GM23338 (cell line): Measurements from ENCODE around the gene SLC23A1.

Experiments
- EZH2 ChIP-seq: fragments of 200-600 bp; sonication (generic); IDR thresholded peaks from one replicate; pipeline ENCODE4 v1.8.0; 2017; ENCODE audit warnings: antibody characterized with exemption, mild to moderate bottlenecking, low read depth; ENCODE audit not compliant: unreplicated experiment
- JUNB ChIP-seq: IDR thresholded peaks from one replicate; pipeline ENCODE4 v1.6.1; 2016; ENCODE audit warnings: antibody characterized with exemption; ENCODE audit not compliant: unreplicated experiment
- TF ChIP-seq, protein P1 (sequence below), 2 experiments: fragments of 200-600 bp in 1 of 2; sonication (generic) in 1 of 2; conservative IDR thresholded peaks; 2 replicates each; pipeline versions ENCODE4 v1.5.1 to v1.6.1; 2016 to 2017; ENCODE audit warnings: antibody characterized with exemption in 2 of 2, low read depth in 2 of 2, mild to moderate bottlenecking in 2 of 2, moderate library complexity in 1 of 2

- TF ChIP-seq, protein P1, sequence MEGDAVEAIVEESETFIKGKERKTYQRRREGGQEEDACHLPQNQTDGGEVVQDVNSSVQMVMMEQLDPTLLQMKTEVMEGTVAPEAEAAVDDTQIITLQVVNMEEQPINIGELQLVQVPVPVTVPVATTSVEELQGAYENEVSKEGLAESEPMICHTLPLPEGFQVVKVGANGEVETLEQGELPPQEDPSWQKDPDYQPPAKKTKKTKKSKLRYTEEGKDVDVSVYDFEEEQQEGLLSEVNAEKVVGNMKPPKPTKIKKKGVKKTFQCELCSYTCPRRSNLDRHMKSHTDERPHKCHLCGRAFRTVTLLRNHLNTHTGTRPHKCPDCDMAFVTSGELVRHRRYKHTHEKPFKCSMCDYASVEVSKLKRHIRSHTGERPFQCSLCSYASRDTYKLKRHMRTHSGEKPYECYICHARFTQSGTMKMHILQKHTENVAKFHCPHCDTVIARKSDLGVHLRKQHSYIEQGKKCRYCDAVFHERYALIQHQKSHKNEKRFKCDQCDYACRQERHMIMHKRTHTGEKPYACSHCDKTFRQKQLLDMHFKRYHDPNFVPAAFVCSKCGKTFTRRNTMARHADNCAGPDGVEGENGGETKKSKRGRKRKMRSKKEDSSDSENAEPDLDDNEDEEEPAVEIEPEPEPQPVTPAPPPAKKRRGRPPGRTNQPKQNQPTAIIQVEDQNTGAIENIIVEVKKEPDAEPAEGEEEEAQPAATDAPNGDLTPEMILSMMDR (conservative IDR thresholded peaks at IDR 0.05; ENCODE audit: low read depth in 2 of 2), result no peak
- TF ChIP-seq JUNB (no peak), EZH2 (no peak)
Measured at GRCh38 chr5:139340051-139340450, 43.0 kb downstream of the SLC23A1 start.
